PC-3 (cell line): Measurements from ENCODE around the gene EGLN1. TPM values are rescaled to one million over a fixed set of nuclear protein-coding genes. Genes with fewer than 3 reads are reported as not detected.
A peak's percentile ranks its signal among the peaks of the same experiment; 100 is the strongest.

Experiments used
- ATAC-seq: fragments of 200-7000 bp; cut with Tn5 transposase; 2 replicates; pipeline ENCODE4 v1.9.1; 2020; ENCODE audit warnings: mild to moderate bottlenecking, moderate library complexity
- BruUV-seq: library from RNA; stranded (reverse); fragments of 400-500 nt; replicated peaks from 2 replicates; lab custom pipeline; 2021; lab: Mats Ljungman, UMichigan
- CTCF ChIA-PET: fragments of 300-600 bp; sonication (Branson Sonifier 250); formaldehyde crosslinking; loops from one replicate; lab custom pipeline; 2022; ENCODE audit warnings: antibody characterized with exemption; lab: Charles Lee
- POLR2A ChIA-PET: fragments of 300-600 bp; sonication (Branson Sonifier 250); formaldehyde crosslinking; loops from one replicate; lab custom pipeline; 2022; ENCODE audit warnings: antibody characterized with exemption; ENCODE audit not compliant: unreplicated experiment; lab: Charles Lee
- DNase-seq: peaks from one replicate; pipeline ENCODE4 v3.0.0-alpha.2; 2015
- H2AFZ ChIP-seq: fragments of 300-600 bp; sonication (generic); 2 replicates; pipeline ENCODE4 v1.6.0; 2016; ENCODE audit warnings: antibody characterized with exemption, low read length
- H3F3A ChIP-seq: fragments of 300-600 bp; sonication (generic); one replicate; pipeline ENCODE4 v1.6.0; 2017; ENCODE audit warnings: antibody characterized with exemption, low read length, control low read depth, mild to moderate bottlenecking; ENCODE audit not compliant: unreplicated experiment
- H3K27ac ChIP-seq: fragments of 300-600 bp; sonication (generic); 2 replicates; pipeline ENCODE4 v1.5.1; 2016; ENCODE audit warnings: mild to moderate bottlenecking, low read length
- H3K27me3 ChIP-seq: fragments of 300-600 bp; sonication (generic); 2 replicates; pipeline ENCODE4 v1.6.1; 2016; ENCODE audit warnings: low read length, mixed read lengths
- H3K36me3 ChIP-seq: fragments of 300-600 bp; sonication (generic); 2 replicates; pipeline ENCODE4 v1.6.1; 2016; ENCODE audit warnings: low read depth, mixed run types, low read length, mixed read lengths
- H3K4me1 ChIP-seq: fragments of 300-600 bp; sonication (generic); 2 replicates; pipeline ENCODE4 v1.5.1; 2016; ENCODE audit warnings: low read length; ENCODE audit not compliant: insufficient read depth
- H3K4me2 ChIP-seq: fragments of 300-600 bp; sonication (generic); 2 replicates; pipeline ENCODE4 v1.6.0; 2016; ENCODE audit warnings: low read length
- H3K4me3 ChIP-seq: fragments of 300-600 bp; sonication (generic); 2 replicates; pipeline ENCODE4 v1.5.1; 2016; ENCODE audit warnings: mild to moderate bottlenecking, low read length, mixed read lengths
- H3K79me2 ChIP-seq: fragments of 300-600 bp; sonication (generic); 2 replicates; pipeline ENCODE4 v1.6.1; 2017; ENCODE audit warnings: low read length, mixed read lengths
- H3K9ac ChIP-seq: fragments of 300-600 bp; sonication (generic); 2 replicates; pipeline ENCODE4 v1.6.0; 2016; ENCODE audit warnings: mild to moderate bottlenecking, low read length
- H3K9me2 ChIP-seq: fragments of 300-600 bp; sonication (generic); replicated peaks from 2 replicates; pipeline ENCODE4 v1.6.1; 2016; ENCODE audit warnings: mixed run types, low read length, mixed read lengths
- H3K9me3 ChIP-seq: fragments of 300-600 bp; sonication (generic); 2 replicates; pipeline ENCODE4 v1.6.1; 2016; ENCODE audit warnings: low read length, mixed read lengths
- H4K20me1 ChIP-seq: fragments of 300-600 bp; sonication (generic); 2 replicates; pipeline ENCODE4 v1.6.1; 2016; ENCODE audit warnings: low read length, mixed read lengths
- CTCF ChIP-seq: fragments of 300-600 bp; sonication (generic); conservative IDR thresholded peaks from 2 replicates; pipeline ENCODE4 v1.5.1; 2017; ENCODE audit warnings: antibody characterized with exemption, low read depth, mild to moderate bottlenecking, low read length
- EZH2 ChIP-seq: fragments of 300-600 bp; sonication (generic); IDR thresholded peaks from one replicate; pipeline ENCODE4 v1.6.1; 2017; ENCODE audit warnings: antibody characterized with exemption, mild to moderate bottlenecking, low read length; ENCODE audit not compliant: unreplicated experiment
- EZH2phosphoT487 ChIP-seq: fragments of 300-600 bp; sonication (generic); IDR thresholded peaks from 2 replicates; pipeline ENCODE4 v1.6.1; 2018; ENCODE audit warnings: mild to moderate bottlenecking, antibody characterized with exemption, low read length, borderline replicate concordance
- intact Hi-C: fragments of 100-400 bp; cut with micrococcal nuclease; formaldehyde crosslinking; loops from 2 replicates; pipeline ENCODE4 v1.9.0; 2023
- total RNA-seq: library from RNA; depleted of rRNA; stranded (reverse); fragments of >200 nt; gene quantifications from 2 replicates; pipeline ENCODE4 v1.2.3, GENCODE V29; 2014

The EGLN1 gene
- total RNA-seq, 1 experiment from 2014 or later: 37.0 TPM

GRCh38 chr1:231347961-231348360 lies 74.1 kb downstream of the EGLN1 start:
- intact Hi-C loops: no loop called here
- DNase-seq (no peak), ATAC-seq (no peak)
- Histone ChIP-seq H4K20me1 (no peaks in the 10 kb centered on the region), H3K79me2 (peaks cover 29% of the 10 kb centered on the region), H3F3A (no peaks in the 10 kb centered on the region), H3K27me3 (no peaks in the 10 kb centered on the region), H3K4me3 (no peak overlapping the region), H3K9me3 (no peaks in the 10 kb centered on the region), H3K27ac (no peak overlapping the region), H3K9ac (no peak overlapping the region), H2AFZ (no peak overlapping the region), H3K36me3 (peaks cover 46% of the 10 kb centered on the region), H3K4me2 (no peak overlapping the region), H3K9me2 (no peaks in the 10 kb centered on the region), H3K4me1 (no peaks in the 10 kb centered on the region)
- no peak for TF ChIP-seq EZH2
- POLR2A ChIA-PET: no interaction called here
- BruUV-seq: no TSS peak
- CTCF ChIA-PET: no interaction called here

- H3F3A ChIP-seq: no peaks in the 10 kb centered on the region
- BruUV-seq: no TSS peak
- CTCF ChIA-PET: no interaction called here
- H3K79me2 ChIP-seq: peaks cover 85% of the 10 kb centered on the region
- intact Hi-C loops: no loop called here
- H3K9me3 ChIP-seq: no peaks in the 10 kb centered on the region
- H3K4me1 ChIP-seq: peaks cover 8% of the 10 kb centered on the region
- H3K9me2 ChIP-seq: no peaks in the 10 kb centered on the region
- H3K27ac ChIP-seq: no peak overlapping the region
- peaks cover 15% of the 10 kb centered on the region for H4K20me1 ChIP-seq
- H3K4me3 ChIP-seq: peak overlapping the region; percentile 95
- no peak for ATAC-seq
- TF ChIP-seq EZH2phosphoT487 (no peak), EZH2 (no peak), CTCF (no peak)
- peaks cover 9% of the 10 kb centered on the region; the same call in 1 of the 2 replicates for H3K36me3 ChIP-seq
- H3K27me3 ChIP-seq: no peaks in the 10 kb centered on the region
- DNase-seq: peak; percentile 12
- H3K4me2 ChIP-seq: peak overlapping the region; percentile 99
- H3K9ac ChIP-seq: peak overlapping the region; percentile 95
- H2AFZ ChIP-seq: peak overlapping the region; percentile 72
- POLR2A ChIA-PET: interaction anchor here (0.6 to 0.9 kb wide), 2 partner anchors 14 to 798 kb away, joined by 3 to 5 read pairs; no protein-coding TSS in a partner anchor
Observed at GRCh38 chr1:231340328-231341013, 81.6 kb downstream of the EGLN1 start.

GRCh38 chr1:231338270-231339128 lies 83.6 kb downstream of the EGLN1 start, which contains the start of gene SPRTN:
SPRTN (plus strand) TSS chr1:231338293; CDS start chr1:231338384, 91 bp downstream.
- intact Hi-C loops: loop anchor here (10.0 kb wide), 1 partner anchor 364 kb away; the partner anchor contains the start of genes ARV1 and TTC13

More at GRCh38 chr1:231338270-231339128, 83.6 kb downstream of the EGLN1 start, which contains the start of gene SPRTN:
- no peaks in the 10 kb centered on the region for H3F3A ChIP-seq
- H3K36me3 ChIP-seq: peaks cover 9% of the 10 kb centered on the region; the same call in 1 of the 2 replicates
- peaks cover 87% of the 10 kb centered on the region for H3K79me2 ChIP-seq
- H3K27me3 ChIP-seq: no peaks in the 10 kb centered on the region
- H3K4me1 ChIP-seq: peaks cover 8% of the 10 kb centered on the region
- peak within 1 kb of the TSS; percentile 95 for H3K4me3 ChIP-seq
- TF ChIP-seq CTCF (no peak), EZH2 (no peak), EZH2phosphoT487 (no peak)
- ChIA-PET POLR2A (interaction anchor here (0.6 to 0.9 kb wide), 5 partner anchors 18 to 264 kb away, joined by 3 to 7 read pairs (median 4); no protein-coding TSS in a partner anchor), CTCF (interaction anchor here (0.8 kb wide), 1 partner anchor 196 kb away, joined by 3 read pairs; no protein-coding TSS in a partner anchor)
- peaks cover 33% of the 10 kb centered on the region for H4K20me1 ChIP-seq
- ATAC-seq (peak; percentile 60), DNase-seq (peak; percentile 12)
- H3K27ac ChIP-seq: peak within 1 kb of the TSS; percentile 94
- BruUV-seq: TSS peak; percentile 85
- no peaks in the 10 kb centered on the region for H3K9me3 ChIP-seq
- peak within 1 kb of the TSS; percentile 99 for H3K4me2 ChIP-seq
- H3K9ac ChIP-seq: peak within 1 kb of the TSS; percentile 95
- peak within 1 kb of the TSS; percentile 89 for H2AFZ ChIP-seq
- no peaks in the 10 kb centered on the region for H3K9me2 ChIP-seq
